Stimulated activated CD4-positive, alpha-beta T cell treated with anti-CD3 and anti-CD28 coated beads, Interleukin-12 subunit alpha, Interleukin-12 subunit beta, amount 100 ng/mL, for 48 hours (primary cell): ENCODE measurements around the gene BAG5.
"Not testable (repeated sequence)": the region's sequence is repeated elsewhere in the genome, so short reads cannot be mapped to it uniquely, and the experiment has no call there.

Source experiments
- DNase-seq, 3 donors: peaks; one replicate each; pipeline ENCODE4 v3.0.0-alpha.2; 2020; ENCODE audit warnings: low read depth in 2 of 3, low spot score in 1 of 3

BAG5 gene

GRCh38 chr14:103512701-103513611, 49.5 kb downstream of the BAG5 start:
- no peak for DNase-seq

- DNase-seq = not testable (repeated sequence)
These were observed 50.3 kb downstream of the BAG5 start for GRCh38 chr14:103512180-103512579.

GRCh38 chr14:103510724-103511693, 51.4 kb downstream of the BAG5 start:
- DNase-seq = no peak

GRCh38 chr14:103509864-103510723, 52.4 kb downstream of the BAG5 start:
- DNase-seq = no peak

GRCh38 chr14:103508521-103509329, 53.7 kb downstream of the BAG5 start:
- no peak for DNase-seq

- DNase-seq = no peak
These were observed 54.7 kb downstream of the BAG5 start for GRCh38 chr14:103507751-103508150.
